GM21381 (cell line): ENCODE measurements around the gene PAM16.
"Not testable (repeated sequence)": the region's sequence is repeated elsewhere in the genome, so short reads cannot be mapped to it uniquely, and the experiment has no call there.

Experiments
- ATAC-seq: cut with Tn5 transposase; IDR thresholded peaks from one replicate; pipeline ENCODE4 v1.9.1; 2021; ENCODE audit warnings: mild to moderate bottlenecking, moderate library complexity; ENCODE audit not compliant: unreplicated experiment

The PAM16 gene

DNA sequence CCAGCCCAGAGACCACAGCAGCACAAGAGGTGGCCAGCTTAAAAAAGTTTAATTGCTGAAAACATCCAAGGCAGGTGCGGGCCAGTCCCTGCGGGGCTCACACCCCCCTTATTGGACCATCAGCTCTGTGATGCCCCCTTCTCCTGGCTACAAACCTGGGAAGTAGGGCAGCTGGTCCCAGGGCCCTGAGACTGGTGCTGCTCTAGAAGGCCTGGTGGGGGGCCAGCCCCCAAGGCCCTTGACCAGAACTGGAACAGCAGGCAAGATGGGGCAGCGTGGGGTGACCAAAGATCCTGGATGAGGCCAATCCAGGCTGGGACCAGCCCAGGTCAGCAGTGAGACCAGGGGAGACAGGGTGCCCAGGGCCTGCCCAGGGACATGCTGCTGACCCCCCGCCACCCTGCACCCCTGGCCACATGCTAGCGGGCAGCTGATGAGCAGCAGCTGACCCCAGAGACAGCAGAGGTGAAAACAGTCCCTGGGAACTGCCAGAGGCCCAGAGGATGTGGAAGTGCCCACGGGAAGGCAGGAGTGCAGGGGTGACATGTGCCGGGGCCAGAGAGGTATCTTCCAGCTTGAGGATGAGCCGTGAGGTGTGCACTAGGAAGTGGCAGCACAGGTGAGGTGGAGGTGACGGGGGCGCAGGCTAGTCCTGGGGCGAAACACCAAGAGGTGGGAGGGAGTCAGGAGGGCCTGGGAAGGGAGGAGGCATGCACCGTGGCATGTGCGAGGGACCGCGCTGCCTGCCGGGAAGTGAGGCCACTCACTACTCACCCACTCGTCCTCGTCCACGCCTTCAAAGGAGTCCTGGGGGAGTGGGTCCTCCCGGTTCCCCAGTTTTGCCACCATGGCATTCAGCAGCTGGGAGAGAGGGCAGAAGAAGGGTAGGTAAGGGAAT, 3.6 kb upstream of the PAM16 start:
- ATAC-seq, result no peak

DNA sequence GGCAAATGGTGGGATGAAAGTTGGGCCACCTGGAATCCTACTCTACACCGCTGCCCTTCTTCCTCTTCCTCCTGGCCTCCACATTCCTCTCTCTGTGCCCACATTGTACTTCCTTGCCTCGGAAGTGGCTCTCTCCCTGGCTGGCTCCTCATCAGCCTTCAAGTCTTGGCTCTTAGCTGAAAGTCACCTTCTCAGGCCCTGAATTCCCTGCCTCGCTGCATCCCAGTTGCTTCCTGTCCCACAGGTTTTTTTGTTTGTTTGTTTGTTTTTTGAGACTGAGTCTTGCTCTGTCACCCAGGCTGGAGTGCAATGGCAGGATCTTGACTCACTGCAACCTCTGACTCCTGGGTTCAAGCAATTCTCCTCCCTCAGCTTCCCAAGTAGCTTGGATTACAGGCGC, 2.6 kb upstream of the PAM16 start:
- ATAC-seq, result no peak

DNA sequence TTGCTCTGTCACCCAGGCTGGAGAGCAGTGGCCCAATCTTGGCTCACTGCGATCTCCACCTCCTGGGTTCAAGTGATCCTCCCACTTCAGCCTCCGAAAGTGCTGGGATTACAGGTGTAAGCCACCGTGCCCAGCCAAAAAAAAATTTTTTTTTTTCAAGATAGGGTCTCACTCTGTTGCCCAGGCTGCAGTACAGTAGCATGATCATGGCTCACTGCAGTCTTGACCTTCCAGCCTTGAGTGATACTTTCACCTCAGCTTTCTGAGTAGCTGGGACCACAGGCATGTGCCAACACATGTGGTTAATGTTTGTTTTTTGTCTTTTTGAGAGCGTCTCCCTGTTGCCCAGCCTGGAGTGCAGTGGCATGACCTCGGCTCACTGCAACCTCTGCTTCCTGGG, 1.7 kb upstream of the PAM16 start:
- no peak for ATAC-seq

DNA sequence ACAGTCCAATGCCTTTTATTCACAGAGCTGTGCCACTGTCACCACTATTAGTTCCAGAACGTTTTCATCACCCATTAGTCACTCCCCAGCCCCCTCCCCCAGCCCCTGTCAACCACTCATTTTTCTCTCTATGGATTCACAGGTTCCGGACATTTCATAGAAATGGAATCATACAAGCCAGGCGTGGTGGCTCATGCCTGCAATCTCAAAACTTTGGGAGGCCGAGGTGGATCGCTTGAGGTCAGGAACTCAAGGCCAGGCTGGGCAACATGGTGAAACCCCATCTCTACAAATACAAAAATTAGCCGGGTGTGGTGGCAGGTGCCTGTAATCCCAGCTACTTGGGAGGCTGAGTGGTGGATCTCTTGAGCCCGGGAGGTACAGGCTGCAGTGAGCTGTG, 759 bp upstream of the PAM16 start:
- ATAC-seq, result no peak

DNA sequence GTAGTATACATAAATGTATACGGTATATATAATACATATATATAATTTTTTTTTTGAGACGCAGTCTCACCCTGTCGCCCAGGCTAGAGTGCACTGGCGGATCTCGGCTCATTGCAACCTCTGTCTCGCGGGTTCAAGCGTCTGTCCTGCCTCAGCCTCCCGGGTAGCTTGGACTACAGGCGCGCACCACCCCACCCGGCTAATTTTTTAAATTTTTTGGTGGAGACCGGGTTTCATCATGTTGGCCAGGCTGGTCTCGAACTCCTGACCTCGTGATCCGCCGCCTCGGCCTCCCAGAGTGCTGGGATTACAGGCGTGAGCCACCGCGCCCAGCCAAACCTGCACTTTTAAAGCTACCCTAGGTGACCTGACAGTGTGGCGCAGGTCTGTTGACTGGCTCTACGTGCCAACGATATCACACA, 745 bp downstream of the PAM16 start:
- ATAC-seq, result no peak

DNA sequence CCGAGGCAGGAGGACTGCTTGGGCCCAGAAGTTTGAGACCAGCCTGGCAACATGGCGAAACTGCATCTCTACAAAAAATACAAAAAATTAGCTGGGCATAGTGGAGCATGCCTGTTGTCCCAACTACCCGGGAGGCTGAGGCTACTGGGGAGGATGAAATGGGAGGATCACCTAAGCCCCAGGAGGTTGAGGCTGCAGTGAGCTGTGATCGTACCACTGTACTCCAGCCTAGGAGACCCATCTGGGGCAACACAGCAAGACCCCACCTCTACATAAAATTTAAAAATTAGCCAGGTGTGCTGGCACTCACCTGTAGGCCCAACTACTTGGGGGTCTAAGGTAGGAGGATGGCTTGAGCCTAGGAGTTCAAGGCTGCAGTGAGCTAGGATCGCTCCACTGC, 1.8 kb downstream of the PAM16 start:
- no peak for ATAC-seq

DNA sequence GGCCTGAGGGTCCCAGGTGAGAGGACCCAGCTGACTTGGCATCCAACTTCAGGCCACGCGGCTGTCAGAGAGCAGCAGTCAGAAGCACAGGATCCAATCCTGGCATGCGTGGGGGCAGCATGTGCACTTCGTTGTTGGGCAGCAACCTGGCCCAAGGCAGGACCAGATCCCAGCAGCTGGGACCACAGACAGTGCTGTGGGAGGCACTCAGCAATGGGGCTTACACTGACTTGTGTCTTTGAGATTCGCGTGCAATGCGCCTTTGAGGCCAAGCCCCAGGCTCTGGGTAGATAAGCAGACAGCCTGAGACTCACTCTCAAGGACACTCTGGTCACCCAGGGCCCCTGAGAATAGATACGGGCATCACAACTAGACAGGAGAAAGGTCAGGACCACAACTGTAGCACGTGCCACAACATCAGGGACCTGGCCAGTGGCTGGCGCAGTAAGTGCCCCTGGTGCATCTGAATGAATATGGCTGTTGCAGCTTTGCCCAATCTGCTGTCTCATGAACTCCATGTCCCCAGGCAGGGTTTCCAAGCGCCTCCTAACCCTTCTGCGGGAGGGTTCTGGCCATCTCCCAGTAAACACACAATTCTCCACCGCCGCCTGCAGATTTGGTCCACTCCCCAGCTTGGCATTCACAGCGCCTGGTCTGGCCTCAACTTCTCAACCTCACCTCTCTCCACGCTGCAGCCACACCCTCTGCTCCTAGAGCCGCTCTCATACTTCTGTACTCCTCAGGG, 3.2 kb downstream of the PAM16 start:
- ATAC-seq, result no peak

DNA sequence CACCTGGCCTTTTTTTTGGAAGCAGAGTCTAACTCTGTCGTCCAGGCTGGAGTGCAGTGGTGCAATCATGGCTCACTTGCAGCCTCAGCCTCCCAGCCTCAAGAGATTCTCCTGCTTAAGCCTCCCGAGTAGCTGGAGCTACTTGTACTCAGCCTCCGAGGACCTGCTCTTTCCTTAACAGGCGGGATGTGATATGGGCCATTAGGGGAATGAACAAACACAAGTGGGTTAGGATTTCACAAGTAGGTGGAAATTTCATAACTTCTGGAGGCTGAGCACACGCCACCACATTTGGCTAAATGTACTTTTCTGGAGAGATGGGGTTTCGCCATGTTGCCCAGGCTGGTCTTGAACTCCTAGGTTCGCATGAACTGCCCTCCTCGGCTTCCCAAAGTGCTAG, 4.1 kb downstream of the PAM16 start:
- no peak for ATAC-seq

DNA sequence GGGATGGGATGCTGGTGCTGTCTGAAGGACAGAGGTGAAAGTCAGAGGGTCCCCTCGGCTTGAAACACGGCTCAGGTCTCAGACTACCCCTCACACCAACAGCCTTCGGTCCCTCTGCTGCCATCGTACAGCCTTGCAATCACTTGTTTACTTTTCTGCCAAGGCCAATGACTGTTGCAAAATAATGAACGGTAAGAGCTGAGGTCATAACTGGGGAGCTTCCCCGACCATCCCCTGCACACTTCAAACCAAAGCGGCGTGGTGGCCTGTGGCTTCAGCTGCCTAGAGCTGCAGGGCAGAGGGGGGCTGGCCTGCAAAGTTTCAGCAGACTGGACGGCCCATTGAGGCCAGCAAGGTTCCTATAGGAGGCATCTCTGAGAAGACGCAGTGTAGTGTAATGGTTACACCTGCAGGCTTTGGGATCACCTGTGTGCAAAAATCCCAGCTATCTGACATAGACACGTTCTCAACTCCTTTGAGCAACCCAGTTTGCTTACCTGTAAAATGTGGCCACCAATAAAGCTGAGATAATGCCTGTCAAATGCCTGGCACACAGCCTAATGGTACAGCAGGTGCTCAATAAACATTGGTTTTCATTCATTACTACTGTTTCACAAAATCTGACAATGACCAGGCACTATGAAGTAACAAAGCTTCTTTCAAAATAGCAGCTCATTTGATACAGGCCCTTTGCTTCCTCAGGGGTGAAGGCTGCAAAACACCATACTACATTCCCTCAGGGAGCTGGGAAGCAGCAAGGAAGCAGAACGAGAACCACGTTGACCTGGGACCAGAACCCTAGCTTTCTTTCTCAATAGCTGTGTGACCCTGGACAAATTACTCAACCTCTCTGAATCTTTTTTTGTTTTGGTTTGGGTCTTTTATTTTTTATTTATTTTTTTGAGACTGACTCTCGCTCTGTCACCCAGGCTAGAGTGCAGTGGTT, 5.0 kb downstream of the PAM16 start:
- ATAC-seq, result no peak

DNA sequence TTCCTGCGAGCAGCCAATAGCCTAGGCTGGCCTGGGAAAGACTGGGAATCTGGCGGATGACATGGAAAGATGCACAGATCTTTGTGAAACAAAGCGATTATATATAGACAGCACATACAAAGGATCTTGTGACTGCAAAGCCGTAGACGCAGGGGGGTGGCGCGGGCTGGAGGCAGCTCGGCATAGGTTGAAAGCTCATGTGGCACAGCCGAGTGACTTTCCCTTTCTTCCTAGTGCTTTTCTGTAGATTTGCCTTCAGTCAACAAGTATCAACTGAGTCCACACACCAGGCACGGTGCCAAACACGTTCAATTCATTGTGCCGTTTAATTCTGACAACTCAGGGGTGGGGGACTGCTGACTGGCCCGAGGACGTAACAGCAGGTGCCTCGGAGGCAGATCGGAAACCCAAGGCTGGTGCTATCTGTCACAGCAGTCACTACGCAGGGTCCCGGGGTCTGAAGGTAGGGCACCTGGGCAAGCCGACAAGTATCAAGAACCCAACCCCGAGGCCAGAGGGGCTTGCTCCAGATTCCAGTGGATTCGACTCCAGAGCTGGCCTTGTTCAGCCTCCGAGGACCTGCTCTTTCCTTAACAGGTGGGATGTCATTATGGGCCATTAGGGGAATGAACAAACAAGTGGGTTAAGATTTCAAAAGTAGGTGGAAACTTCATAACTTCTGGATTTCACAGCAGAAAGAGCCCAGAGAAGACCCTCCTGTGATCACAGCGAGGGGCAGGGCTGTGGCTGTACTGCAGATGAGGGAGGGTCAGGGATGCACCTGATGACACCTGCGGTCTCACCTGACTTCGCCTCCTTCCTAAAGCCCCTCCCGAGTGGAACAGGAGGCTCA, 5.9 kb downstream of the PAM16 start:
- ATAC-seq, result no peak

DNA sequence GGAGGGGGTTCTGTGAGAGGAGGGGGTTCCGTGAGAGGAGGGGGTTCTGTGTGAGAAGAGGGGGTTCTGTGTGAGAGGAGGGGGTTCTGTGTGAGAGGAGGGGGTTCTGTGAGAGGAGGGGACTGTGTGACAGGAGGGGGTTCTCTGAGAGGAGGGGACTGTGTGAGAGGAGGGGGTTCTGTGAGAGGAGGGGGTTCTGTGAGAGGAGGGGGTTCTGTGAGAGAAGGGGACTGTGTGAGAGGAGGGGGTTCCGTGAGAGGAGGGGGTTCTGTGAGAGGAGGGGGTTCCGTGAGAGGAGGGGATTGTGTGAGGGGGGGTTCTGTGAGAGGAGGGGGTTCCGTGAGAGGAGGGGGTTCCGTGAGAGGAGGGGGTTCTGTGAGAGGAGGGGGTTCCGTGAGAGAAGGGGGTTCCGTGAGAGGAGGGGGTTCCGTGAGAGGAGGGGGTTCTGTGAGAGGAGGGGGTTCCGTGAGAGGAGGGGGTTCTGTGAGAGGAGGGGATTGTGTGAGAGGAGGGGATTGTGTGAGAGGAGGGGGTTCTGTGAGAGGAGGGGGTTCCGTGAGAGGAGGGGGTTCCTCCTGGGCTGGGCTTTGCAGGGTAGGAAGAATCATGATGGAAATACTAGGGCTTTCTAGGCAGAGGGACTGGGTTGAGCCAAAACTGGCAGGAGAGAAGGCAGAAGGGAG, 6.7 kb downstream of the PAM16 start:
- ATAC-seq, result not testable (repeated sequence)

DNA sequence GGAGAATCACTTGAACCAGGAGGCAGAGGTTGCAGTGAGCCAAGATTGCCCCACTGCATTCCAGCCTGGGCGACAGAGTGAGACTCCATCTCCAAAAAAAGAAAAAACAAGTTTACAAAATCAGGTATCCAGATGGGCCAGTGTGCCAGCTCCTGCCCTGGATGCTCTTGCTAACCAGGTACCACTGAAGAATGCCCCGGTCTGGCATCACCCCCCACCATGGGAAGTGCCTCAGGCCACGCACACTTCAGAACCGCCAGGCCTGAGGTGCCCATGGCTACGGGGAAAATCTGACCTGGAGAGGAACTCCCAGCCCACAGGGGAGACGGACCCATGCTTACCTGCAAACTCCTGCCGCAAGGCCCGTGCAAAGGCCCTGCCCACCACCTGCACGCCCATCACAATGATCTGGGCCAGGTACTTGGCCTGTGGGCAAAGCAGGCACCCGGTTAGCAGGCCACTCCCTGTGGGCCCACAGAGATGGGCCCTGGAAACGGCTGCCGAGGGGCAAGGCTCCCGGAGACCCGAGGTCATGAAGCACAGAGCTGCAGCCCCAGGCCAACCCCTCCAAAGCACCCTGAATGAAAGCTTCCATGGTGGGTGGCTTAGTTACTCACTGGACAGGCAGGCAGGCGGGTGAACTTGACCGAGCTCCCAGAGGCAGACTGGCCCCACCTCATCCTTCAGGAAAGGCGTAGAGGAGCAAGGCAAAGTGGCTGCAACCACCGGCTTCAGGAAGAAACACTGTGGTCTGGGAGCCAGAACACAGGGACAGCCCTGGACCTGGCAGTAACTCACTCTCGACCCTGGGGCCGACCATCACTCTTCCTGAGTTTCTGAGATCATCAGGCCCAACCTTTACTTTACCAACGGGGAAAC, 8.0 kb downstream of the PAM16 start:
- ATAC-seq, result no peak

DNA sequence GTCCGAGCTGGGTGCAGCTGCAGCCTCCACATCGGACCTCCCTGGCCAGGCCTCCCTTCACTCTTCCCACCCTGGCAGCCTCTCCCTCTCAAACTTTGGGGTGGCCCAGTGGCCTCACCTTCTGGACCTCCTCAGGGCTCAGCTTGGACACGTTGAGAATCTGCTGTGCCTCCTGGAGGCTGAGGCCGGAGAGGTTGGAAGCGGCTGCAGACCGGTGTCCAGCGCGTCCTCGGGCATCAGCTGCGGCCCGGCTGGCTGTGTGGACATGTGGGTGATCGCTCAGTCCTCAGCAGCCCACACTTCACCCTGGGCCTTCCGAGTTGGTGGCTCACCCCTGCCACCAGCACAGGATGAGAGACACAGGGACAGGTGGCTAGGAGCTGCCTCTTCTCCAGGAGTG, 9.9 kb downstream of the PAM16 start:
- ATAC-seq, result no peak

DNA sequence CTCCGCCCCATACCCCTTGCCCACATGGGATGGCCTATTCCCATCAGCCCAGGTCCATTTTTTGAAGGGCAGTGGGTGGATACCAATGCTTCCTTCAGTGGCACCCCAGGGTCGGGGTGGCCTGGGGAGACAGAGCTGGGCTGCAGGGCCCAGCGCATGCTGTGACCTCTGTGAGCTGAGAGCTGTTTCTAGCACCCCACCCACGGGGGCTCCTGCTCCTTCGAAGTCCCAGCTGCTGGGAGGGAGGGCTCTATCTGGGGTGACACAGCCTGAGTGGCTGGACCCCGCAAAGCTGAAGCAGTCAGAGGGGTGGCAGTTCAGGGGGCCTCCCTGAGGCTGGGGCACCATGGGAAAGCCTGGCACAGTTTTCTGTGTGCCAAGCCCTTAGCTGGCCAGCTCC, 10.7 kb downstream of the PAM16 start:
- ATAC-seq, result no peak

DNA sequence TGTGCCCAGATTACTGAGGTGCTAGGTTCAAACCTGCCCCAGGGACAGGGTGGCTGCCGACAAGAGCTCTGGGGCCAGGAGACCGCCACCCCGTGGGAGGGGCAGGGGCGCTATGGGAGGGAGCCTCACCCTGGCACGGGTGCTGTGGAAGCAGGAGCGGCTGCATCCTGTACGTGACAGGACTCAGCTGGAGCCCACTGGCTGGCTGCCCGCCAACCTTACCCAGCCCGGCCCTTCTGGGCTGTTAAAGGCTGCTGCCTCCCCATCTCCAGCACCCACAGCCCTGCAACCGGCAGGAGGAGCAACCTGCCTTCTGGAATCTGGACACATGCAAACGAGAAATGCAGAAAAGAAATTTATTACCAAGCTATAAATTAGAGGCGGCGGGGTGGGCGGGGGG, 11.2 kb downstream of the PAM16 start:
- ATAC-seq, result no peak

DNA sequence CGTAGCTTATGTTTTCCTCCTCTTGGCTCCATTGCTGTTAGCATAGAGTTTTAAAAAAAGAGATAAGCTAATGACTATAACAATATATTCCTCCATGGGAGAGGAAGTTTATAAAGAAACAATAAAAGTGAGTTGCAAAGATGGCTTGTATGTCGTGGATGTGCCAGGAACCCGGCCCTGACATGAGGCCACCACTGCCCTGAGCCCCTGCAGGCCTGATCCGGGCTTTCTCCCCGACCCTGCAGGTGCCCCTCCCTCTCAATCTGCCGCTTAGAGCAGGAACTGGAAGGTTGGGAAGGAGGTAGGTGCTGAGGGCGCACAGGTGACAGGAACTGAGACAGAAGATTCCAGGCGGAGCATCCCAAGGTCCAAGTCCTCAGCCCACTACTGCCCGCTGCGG, 11.7 kb downstream of the PAM16 start:
- ATAC-seq, result no peak

DNA sequence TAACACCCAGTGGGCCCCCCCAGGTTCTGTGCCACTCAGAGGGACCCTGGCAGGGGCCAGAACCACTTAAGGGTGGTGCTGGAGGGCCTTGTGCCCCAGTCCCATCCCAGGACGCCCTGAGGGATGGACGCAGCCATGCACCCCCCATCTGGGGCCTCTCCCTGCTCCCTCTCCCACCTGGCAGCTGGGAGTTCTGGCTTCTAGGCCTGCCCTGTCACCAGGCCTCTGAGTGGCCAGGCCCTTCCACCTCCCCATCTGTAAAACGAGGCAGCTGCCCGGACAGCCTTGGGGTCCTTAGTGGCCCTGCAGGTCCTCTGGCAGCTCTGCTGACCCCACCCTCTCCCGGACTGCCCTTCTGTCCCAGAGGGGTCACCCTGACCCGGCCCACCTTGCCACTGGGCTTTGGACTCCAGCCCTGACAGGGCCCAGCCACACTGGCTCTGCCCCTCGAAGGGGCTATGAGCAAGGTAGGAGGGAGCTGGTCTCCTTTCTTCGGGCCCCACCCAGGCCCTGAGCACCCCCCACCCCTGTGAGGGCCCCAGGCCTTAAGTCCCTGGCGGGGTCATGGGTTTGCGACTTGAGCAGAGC, 12.3 kb downstream of the PAM16 start:
- no peak for ATAC-seq

DNA sequence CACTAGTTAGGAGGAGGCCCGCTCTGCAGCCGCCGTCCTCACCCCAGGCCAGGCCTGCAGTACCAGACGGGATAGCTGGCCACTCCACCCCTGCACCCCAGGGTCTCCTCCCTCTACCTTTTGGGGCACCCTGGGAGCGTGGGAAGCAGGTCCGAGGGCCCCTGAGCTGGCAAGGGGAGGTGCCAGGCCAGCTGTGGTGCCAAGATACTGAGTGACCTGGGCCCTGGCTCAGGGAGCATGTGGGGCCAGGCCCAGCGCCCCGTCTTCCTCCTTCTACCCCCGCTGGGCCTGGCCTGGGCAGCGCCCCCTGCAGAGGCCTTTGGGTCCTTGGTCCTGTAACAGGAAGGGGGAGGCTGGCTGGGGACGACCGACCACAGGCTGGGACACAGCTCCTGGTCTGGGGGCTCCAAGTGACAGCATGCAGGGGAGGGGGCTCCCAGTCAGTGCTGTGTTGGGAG, 13.0 kb downstream of the PAM16 start:
- ATAC-seq, result no peak
